Upper lobe of left lung (tissue), 6 donors: ENCODE results near the gene TBX21. TPM values are rescaled to one million over a fixed set of nuclear protein-coding genes. Genes with fewer than 3 reads are reported as not detected.

ENCODE experiments used
- ATAC-seq, 2 donors: fragments of 200-7000 bp; cut with Tn5 transposase; one replicate each; pipeline ENCODE4 v1.9.1; 2022; ENCODE audit warnings: mild to moderate bottlenecking in 2 of 2, moderate library complexity in 2 of 2; ENCODE audit not compliant: low FRiP score in 2 of 2
- DNase-seq, 2 donors: peaks; one replicate each; pipeline ENCODE4 v3.0.0-alpha.2; 2019 to 2020
- H3K27ac ChIP-seq, 4 donors: fragments of 200-600 bp; sonication (generic); one replicate each; pipeline ENCODE4 v1.5.1; 2016 to 2019
- H3K27me3 ChIP-seq, 4 donors: fragments of 200-600 bp; sonication (generic); one replicate each; pipeline ENCODE4 v1.5.1; 2017 to 2019
- H3K36me3 ChIP-seq, 4 donors: fragments of 200-600 bp; sonication (generic); one replicate each; pipeline ENCODE4 v1.5.1; 2016 to 2019
- H3K4me1 ChIP-seq, 4 donors: fragments of 200-600 bp; sonication (generic); one replicate each; pipeline ENCODE4 v1.5.1; 2018 to 2019
- H3K4me3 ChIP-seq, 4 donors: fragments of 200-600 bp; sonication (generic); one replicate each; pipeline ENCODE4 v1.5.1; 2017 to 2019; ENCODE audit warnings: mild to moderate bottlenecking in 2 of 4, moderate library complexity in 1 of 4
- H3K9me3 ChIP-seq, 4 donors: fragments of 200-600 bp; sonication (generic); one replicate each; pipeline ENCODE4 v1.5.1; 2018 to 2019
- EP300 ChIP-seq, 4 donors: sonication (generic); formaldehyde crosslinking; IDR thresholded peaks; one replicate each; pipeline ENCODE4 v1.5.1; 2017; ENCODE audit warnings: antibody characterized with exemption in 4 of 4, control low read depth in 2 of 4
- POLR2A ChIP-seq, 4 donors: fragments of 450-650 bp; IDR thresholded peaks; one replicate each; pipeline ENCODE4 v1.5.1; 2016 to 2017; ENCODE audit warnings: antibody characterized with exemption in 4 of 4, mild to moderate bottlenecking in 2 of 4
- POLR2AphosphoS5 ChIP-seq, 2 donors: sonication (generic); formaldehyde crosslinking; IDR thresholded peaks; one replicate each; pipeline ENCODE4 v1.5.1; 2017; ENCODE audit warnings: antibody characterized with exemption in 2 of 2
- WGBS, 2 donors: methylation state at CpG; one replicate each; pipeline ENCODE4 v1.1.5; 2017 to 2018; 5-methylcytosine and 5-hydroxymethylcytosine counted together
- total RNA-seq, 6 donors: library from RNA; depleted of rRNA in 4 of 6; stranded (reverse); fragments of >200 nt in 4 of 6; gene quantifications; one replicate each; pipeline versions ENCODE4 v1.1.0 to v1.2.1, GENCODE V29; 2016 to 2021
- TF ChIP-seq, protein P1 (sequence below), 6 experiments: fragments of 450-650 bp in 4 of 6; fragments of 200-600 bp in 2 of 6; sonication (generic) in 2 of 6; IDR thresholded peaks; one replicate each; pipeline ENCODE4 v1.5.1; 2016 to 2019; ENCODE audit warnings: antibody characterized with exemption in 6 of 6
- donor health status: DM: no; HTN: no; CAD: no; lungs with moderate emphysema.
- donor health status: DM: no; HTN: yes; CAD: no; lungs with severe emphysema.

The TBX21 gene
- total RNA-seq, 6 donors from 2014 or later = 2.0 to 5.2 (median 3.4) TPM

DNA sequence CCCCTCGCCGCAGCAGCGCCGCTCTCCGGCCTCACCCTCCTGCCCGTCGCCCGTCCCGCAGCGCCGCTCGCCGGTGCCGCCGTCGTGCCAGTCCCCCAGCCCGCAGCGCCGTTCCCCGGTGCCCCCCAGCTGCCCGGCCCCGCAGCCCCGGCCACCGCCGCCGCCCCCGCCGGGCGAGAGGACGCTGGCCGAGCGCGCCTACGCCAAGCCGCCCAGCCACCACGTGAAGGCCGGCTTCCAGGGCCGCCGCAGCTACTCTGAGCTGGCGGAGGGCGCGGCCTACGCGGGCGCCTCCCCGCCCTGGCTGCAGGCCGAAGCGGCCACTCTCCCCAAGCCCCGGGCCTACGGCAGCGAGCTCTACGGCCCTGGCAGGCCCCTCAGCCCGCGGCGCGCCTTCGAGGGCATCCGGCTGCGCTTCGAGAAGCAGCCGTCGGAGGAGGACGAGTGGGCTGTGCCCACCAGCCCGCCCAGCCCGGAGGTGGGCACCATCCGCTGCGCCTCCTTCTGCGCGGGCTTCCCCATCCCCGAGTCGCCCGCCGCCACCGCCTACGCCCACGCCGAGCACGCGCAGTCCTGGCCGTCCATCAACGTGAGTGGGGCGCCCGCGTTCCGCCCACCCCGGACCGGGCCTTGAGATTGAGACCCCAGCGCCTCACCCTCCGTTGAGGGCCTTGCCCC lies 24.0 kb upstream of the TBX21 start:
- Histone ChIP-seq H3K36me3 (peaks cover 3 to 32% (median 17%) of the 10 kb centered on the region in 4 donors), H3K27ac (no peak overlapping the region), H3K27me3 (no peaks in the 10 kb centered on the region), H3K9me3 (no peaks in the 10 kb centered on the region), H3K4me1 (peaks cover 12 to 39% (median 21%) of the 10 kb centered on the region in 4 donors), H3K4me3 (peak overlapping the region in 3 of 4 donors; percentile 31 to 34 (median 33))
- TF ChIP-seq EP300 (IDR thresholded peaks at IDR 0.05) (no peak), POLR2AphosphoS5 (IDR thresholded peaks at IDR 0.05) (no peak), POLR2A (IDR thresholded peaks at IDR 0.05) (no peak)
- TF ChIP-seq, protein P1, sequence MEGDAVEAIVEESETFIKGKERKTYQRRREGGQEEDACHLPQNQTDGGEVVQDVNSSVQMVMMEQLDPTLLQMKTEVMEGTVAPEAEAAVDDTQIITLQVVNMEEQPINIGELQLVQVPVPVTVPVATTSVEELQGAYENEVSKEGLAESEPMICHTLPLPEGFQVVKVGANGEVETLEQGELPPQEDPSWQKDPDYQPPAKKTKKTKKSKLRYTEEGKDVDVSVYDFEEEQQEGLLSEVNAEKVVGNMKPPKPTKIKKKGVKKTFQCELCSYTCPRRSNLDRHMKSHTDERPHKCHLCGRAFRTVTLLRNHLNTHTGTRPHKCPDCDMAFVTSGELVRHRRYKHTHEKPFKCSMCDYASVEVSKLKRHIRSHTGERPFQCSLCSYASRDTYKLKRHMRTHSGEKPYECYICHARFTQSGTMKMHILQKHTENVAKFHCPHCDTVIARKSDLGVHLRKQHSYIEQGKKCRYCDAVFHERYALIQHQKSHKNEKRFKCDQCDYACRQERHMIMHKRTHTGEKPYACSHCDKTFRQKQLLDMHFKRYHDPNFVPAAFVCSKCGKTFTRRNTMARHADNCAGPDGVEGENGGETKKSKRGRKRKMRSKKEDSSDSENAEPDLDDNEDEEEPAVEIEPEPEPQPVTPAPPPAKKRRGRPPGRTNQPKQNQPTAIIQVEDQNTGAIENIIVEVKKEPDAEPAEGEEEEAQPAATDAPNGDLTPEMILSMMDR (IDR thresholded peaks at IDR 0.05) = no peak
- DNase-seq = peak in 1 of 2 donors; percentile 89
- peak in 1 of 2 donors; percentile 83 for ATAC-seq
- 79 to 93% methylated on average over 30 to 63 of the region's 89 CpGs for WGBS, 2 donors

DNA sequence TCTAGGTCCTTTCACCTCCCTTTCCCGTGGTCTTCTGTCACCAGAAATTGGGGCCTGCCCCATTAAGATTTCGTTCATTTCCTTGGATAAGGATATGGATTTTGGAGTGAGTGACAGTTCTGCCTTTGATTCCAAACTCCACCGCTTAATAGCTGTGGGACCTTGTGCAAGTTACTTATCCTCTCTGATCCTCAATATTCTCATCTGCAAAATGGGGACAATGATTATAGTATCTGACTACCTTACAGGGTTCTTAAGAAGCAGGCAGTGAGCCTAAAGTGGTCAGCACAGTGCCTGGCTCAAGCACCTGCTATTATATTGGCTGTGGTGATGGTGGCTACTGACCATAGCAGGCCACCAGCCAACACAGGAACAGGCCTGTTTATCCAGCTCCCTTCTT lies 23.4 kb upstream of the TBX21 start:
- TF ChIP-seq, protein P1 (IDR thresholded peaks at IDR 0.05) = no peak
- TF ChIP-seq POLR2A (IDR thresholded peaks at IDR 0.05) = no peak
- TF ChIP-seq POLR2AphosphoS5 (IDR thresholded peaks at IDR 0.05) = no peak
- TF ChIP-seq EP300 (IDR thresholded peaks at IDR 0.05) = no peak
- Histone ChIP-seq H3K4me3 (no peak overlapping the region), H3K27ac (no peak overlapping the region), H3K9me3 (no peaks in the 10 kb centered on the region), H3K27me3 (no peaks in the 10 kb centered on the region), H3K36me3 (peaks cover 3 to 32% (median 17%) of the 10 kb centered on the region in 4 donors), H3K4me1 (peaks cover 12 to 33% (median 20%) of the 10 kb centered on the region in 4 donors)
- ATAC-seq = no peak
- no peak for DNase-seq
- WGBS, 2 donors = 93 to 95% methylated on average over 3 of the region's 3 CpGs

DNA sequence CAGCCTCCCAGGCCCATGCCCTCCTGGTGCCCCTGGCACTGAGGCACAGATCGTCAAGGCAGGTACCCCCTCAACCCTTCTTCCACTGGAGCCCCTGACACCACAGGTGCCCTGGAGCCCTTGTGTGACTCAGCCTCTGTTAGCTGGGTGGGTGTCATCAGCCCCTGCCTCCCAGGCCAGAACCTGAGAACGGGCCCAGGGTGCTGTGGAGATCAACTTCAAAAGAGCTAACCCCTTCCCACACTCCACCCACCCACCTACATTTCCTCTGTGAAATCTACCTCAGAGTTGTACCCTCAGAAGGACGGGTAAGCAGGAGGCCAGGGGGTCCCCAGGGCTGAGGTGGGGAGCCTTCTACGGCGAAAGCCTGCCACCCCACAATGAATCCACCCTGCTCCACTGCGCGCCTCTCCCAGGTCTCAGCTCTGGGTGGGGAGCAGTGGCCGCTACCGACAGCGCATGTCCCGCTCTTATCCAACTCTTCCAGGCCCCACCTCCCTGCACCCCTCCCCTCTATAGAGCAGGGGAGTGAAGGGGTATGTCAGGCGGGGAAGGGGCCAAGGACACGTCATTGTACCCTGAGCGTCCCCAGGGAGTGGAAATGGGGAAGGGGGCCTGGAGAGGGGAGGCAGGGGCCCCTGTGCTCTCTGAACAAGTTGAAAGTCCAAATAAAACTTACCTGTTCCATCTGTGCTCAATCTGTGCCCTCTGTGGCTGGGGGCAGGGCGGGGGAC lies 21.5 kb upstream of the TBX21 start:
- Histone ChIP-seq H3K4me1 (peaks cover 9 to 22% (median 10%) of the 10 kb centered on the region in 4 donors), H3K27me3 (no peaks in the 10 kb centered on the region), H3K27ac (no peak overlapping the region), H3K36me3 (peaks cover 3 to 29% (median 17%) of the 10 kb centered on the region in 4 donors), H3K9me3 (no peaks in the 10 kb centered on the region), H3K4me3 (no peak overlapping the region)
- WGBS, 2 donors = 90 to 97% methylated on average over 13 to 14 of the region's 15 CpGs
- no peak for ATAC-seq
- TF ChIP-seq, protein P1 (IDR thresholded peaks at IDR 0.05) = no peak
- TF ChIP-seq POLR2A (IDR thresholded peaks at IDR 0.05) (no peak), POLR2AphosphoS5 (IDR thresholded peaks at IDR 0.05) (no peak), EP300 (IDR thresholded peaks at IDR 0.05) (no peak)
- DNase-seq = no peak

DNA sequence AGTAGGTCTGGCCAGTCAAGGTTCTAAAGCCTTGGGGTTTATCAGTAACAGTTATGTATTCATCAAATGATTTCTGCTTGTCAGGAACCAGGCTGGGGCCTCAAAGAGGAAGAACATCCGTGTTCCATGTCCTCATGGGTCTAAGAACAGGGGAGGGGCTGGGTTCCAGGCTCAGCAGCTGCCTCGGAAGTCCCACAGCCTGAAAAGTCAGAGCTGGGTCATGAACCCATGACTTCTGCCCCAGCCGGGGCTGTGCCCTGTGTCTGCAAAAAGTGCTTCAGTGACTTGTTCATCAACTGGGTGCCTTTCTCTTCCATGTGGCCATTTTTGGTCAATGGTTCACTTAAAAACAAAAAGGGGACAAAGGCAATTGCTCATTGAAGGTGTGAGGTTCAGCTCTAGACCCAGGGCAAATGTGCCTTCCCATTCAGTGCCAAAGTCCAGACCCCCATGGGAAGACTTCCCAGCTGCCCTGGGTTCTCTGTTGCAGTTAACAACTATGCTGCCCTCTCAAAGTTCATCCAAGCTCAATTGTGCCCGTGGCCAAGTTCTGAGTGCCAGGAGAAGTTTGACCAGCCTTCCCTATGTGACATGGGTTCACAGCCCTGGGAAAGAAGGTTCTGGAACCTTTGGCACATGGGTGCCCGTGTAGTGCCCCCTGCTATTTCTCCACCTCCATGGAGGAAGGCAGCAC lies 20.6 kb upstream of the TBX21 start:
- Histone ChIP-seq H3K27ac (no peak overlapping the region), H3K4me1 (peaks cover under 1 to 17% (median under 1%) of the 10 kb centered on the region in 4 donors), H3K36me3 (peaks cover 3 to 29% (median 17%) of the 10 kb centered on the region in 4 donors), H3K4me3 (no peak overlapping the region), H3K27me3 (no peaks in the 10 kb centered on the region), H3K9me3 (no peaks in the 10 kb centered on the region)
- ATAC-seq = no peak
- WGBS, 2 donors = 40 to 55% methylated on average over 3 to 5 of the region's 5 CpGs
- no peak for TF ChIP-seq POLR2AphosphoS5 (IDR thresholded peaks at IDR 0.05)
- no peak for TF ChIP-seq POLR2A (IDR thresholded peaks at IDR 0.05)
- no peak for TF ChIP-seq EP300 (IDR thresholded peaks at IDR 0.05)
- TF ChIP-seq, protein P1 (IDR thresholded peaks at IDR 0.05) = no peak
- DNase-seq = no peak
